ENCODE results near the gene CLEC19A.

CLEC19A gene

DNA sequence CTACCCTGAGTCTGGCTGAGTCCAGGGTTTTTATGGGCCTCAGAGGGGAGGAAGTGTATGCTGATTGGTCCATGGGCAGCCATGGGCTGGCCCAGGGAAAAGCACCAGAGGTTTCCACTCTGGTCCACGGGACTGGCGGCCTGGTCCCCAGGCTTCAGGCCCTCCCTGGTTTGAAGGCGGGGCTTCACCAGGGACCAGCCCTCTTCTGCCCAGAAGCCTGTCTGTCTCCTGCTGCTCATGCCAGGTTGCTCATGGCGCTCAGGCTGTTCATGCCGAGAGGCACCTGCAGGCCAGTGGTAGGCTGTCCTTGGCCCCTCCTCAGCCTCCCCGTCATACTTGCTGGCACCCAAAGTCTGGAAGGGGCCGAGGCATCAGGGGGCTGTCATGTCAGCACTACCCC, 45.0 kb upstream of the CLEC19A start:
- in situ Hi-C loops (cut with HindIII; ENCODE audit: low pct_ligation_motif_present, low sequenced_read_pairs) = no loop called here

DNA sequence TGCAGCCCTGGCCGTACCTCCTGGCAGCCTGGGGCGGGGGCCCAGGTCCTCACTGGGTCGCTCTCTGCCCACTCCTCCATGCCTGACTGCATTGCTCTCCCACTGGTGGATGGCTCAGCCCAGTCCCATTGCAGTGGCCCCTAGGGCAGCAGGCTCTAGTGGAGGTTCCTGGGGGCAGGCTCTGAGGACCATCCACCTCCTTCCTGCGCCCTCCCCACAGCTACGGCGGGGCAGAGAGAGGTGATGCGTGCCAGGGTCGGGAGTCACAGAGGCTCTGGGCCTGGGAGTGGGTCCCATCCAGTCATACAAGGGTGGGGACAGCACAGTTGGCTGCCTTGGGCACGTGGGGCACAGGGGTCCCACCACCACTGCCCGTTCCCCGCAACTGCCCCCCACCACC, 44.0 kb upstream of the CLEC19A start:
- DNase-seq = no peak
- TF ChIP-seq, protein P1, sequence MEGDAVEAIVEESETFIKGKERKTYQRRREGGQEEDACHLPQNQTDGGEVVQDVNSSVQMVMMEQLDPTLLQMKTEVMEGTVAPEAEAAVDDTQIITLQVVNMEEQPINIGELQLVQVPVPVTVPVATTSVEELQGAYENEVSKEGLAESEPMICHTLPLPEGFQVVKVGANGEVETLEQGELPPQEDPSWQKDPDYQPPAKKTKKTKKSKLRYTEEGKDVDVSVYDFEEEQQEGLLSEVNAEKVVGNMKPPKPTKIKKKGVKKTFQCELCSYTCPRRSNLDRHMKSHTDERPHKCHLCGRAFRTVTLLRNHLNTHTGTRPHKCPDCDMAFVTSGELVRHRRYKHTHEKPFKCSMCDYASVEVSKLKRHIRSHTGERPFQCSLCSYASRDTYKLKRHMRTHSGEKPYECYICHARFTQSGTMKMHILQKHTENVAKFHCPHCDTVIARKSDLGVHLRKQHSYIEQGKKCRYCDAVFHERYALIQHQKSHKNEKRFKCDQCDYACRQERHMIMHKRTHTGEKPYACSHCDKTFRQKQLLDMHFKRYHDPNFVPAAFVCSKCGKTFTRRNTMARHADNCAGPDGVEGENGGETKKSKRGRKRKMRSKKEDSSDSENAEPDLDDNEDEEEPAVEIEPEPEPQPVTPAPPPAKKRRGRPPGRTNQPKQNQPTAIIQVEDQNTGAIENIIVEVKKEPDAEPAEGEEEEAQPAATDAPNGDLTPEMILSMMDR (IDR thresholded peaks at IDR 0.05; ENCODE audit: low read depth, low read length, missing control alignments) = no peak
- Histone ChIP-seq H3K27me3 (replicated peaks) (no peaks in the 10 kb centered on the region), H3K36me3 (replicated peaks) (no peaks in the 10 kb centered on the region), H3K4me3 (ENCODE audit: low read depth, low read length) (no peak overlapping the region), H3K27ac (no peak overlapping the region)
- in situ Hi-C loops (cut with HindIII; ENCODE audit: low pct_ligation_motif_present, low sequenced_read_pairs) = no loop called here

More for the DNA sequence above, 45.0 kb upstream of the CLEC19A start:
- H3K36me3 ChIP-seq (replicated peaks) = no peaks in the 10 kb centered on the region
- no peak overlapping the region for H3K4me3 ChIP-seq (ENCODE audit: low read depth, low read length)
- H3K27me3 ChIP-seq (replicated peaks) = no peaks in the 10 kb centered on the region
- H3K27ac ChIP-seq = no peak overlapping the region
- TF ChIP-seq, protein P1 (IDR thresholded peaks at IDR 0.05; ENCODE audit: low read depth, low read length, missing control alignments) = no peak
- no peak for DNase-seq

DNA sequence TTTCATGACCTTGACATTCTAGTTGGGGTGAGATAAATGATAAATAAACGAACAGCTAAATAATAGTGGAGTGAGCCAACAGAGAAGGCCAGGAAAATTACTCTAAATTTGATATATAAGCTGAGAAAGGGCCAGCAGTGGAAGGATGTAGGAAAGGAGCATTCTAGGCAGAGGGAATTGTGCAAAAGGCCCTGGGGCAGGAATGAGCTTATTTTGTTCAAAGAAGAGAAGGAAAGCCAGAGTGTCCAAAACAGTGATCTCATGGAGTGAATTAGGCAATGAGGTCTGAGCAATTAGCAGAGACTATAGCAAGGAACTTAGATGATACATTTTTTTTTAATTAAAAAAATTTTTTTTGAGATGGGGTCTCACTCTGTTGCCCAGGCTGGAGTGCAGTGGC, 43.3 kb upstream of the CLEC19A start:
- TF ChIP-seq, protein P1 (IDR thresholded peaks at IDR 0.05; ENCODE audit: low read depth, low read length, missing control alignments) = no peak
- Histone ChIP-seq H3K36me3 (replicated peaks) (no peaks in the 10 kb centered on the region), H3K27ac (no peak overlapping the region), H3K27me3 (replicated peaks) (no peaks in the 10 kb centered on the region), H3K4me3 (ENCODE audit: low read depth, low read length) (no peak overlapping the region)
- in situ Hi-C loops (cut with HindIII; ENCODE audit: low pct_ligation_motif_present, low sequenced_read_pairs) = no loop called here
- DNase-seq = no peak

GRCh38 chr16:19242987-19243575, 42.5 kb upstream of the CLEC19A start:
- no peaks in the 10 kb centered on the region for H3K36me3 ChIP-seq (replicated peaks)

GRCh38 chr16:19245326-19245925, 40.1 kb upstream of the CLEC19A start:
- TF ChIP-seq, protein P1 (IDR thresholded peaks at IDR 0.05; ENCODE audit: low read depth, low read length, missing control alignments) = no peak
- no peak overlapping the region for H3K27ac ChIP-seq
- H3K27me3 ChIP-seq (replicated peaks) = no peaks in the 10 kb centered on the region
- no peaks in the 10 kb centered on the region for H3K36me3 ChIP-seq (replicated peaks)
- in situ Hi-C loops (cut with HindIII; ENCODE audit: low pct_ligation_motif_present, low sequenced_read_pairs) = no loop called here
- DNase-seq = no peak
- no peak overlapping the region for H3K4me3 ChIP-seq (ENCODE audit: low read depth, low read length)

More at GRCh38 chr16:19242987-19243575, 42.5 kb upstream of the CLEC19A start:
- no peak for DNase-seq
- in situ Hi-C loops (cut with HindIII; ENCODE audit: low pct_ligation_motif_present, low sequenced_read_pairs) = no loop called here
- H3K4me3 ChIP-seq (ENCODE audit: low read depth, low read length) = no peak overlapping the region
- H3K27ac ChIP-seq = no peak overlapping the region
- TF ChIP-seq, protein P1 (IDR thresholded peaks at IDR 0.05; ENCODE audit: low read depth, low read length, missing control alignments) = no peak
- no peaks in the 10 kb centered on the region for H3K27me3 ChIP-seq (replicated peaks)

DNA sequence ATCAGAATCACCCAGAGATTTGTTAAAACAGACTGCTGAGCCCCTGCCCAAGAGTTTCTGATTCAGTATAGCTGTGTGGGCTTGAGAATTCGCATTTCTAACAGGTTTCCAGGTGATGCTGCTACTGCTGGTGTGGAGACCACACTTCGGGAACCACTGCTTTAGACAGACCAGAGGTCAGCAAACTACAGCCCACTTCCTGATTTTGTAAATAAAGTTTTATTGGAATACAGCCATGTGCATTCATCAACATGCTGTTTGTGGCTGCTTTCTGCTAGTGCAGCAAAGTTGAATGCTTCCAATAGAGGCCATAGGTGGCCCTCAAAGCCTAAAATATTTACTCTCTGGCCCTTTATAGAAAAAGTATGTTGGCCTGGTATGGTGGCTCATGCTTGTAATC, 32.6 kb upstream of the CLEC19A start:
- Histone ChIP-seq H3K27me3 (replicated peaks) (no peaks in the 10 kb centered on the region), H3K27ac (no peak overlapping the region)
- in situ Hi-C loops (cut with HindIII; ENCODE audit: low pct_ligation_motif_present, low sequenced_read_pairs) = no loop called here

More for the DNA sequence above, 32.6 kb upstream of the CLEC19A start:
- Histone ChIP-seq H3K36me3 (replicated peaks) (no peaks in the 10 kb centered on the region), H3K4me3 (ENCODE audit: low read depth, low read length) (no peak overlapping the region)
- DNase-seq = no peak
- TF ChIP-seq, protein P1 (IDR thresholded peaks at IDR 0.05; ENCODE audit: low read depth, low read length, missing control alignments) = no peak
